ENCODE results near the gene DNAJB14. TPM values are rescaled to one million over a fixed set of nuclear protein-coding genes. Genes with fewer than 3 reads are reported as not detected.

DNAJB14 gene
- total RNA-seq, 6 donors from 2014 or later, result 37.7 to 57.4 (median 47.3) TPM

GRCh38 chr4:99891351-99891750, 55.1 kb downstream of the DNAJB14 start:
- DNase-seq, result no peak
- peaks cover 14 to 45% (median 29%) of the 10 kb centered on the region in 4 donors for H3K4me1 ChIP-seq
- WGBS, 2 donors, result 70 to 72% methylated on average over 2 of the region's 2 CpGs
- H3K27ac ChIP-seq, result no peak overlapping the region
- no peak for ATAC-seq (ENCODE audit: low FRiP score in 2 of 2)
- no peak for TF ChIP-seq POLR2AphosphoS5 (IDR thresholded peaks at IDR 0.05)
- TF ChIP-seq POLR2A (IDR thresholded peaks at IDR 0.05), result no peak
- TF ChIP-seq EP300 (IDR thresholded peaks at IDR 0.05), result no peak
- TF ChIP-seq CTCF (IDR thresholded peaks at IDR 0.05), result no peak
- H3K4me3 ChIP-seq, result no peak overlapping the region
- peaks cover 0 to 25% (median 3%) of the 10 kb centered on the region in 4 donors for H3K36me3 ChIP-seq
- no peaks in the 10 kb centered on the region for H3K27me3 ChIP-seq
- no peaks in the 10 kb centered on the region for H3K9me3 ChIP-seq

- DNase-seq, result no peak
- no peak overlapping the region for H3K27ac ChIP-seq
- no peaks in the 10 kb centered on the region for H3K27me3 ChIP-seq
- no peak overlapping the region for H3K4me3 ChIP-seq
- no peak for ATAC-seq (ENCODE audit: low FRiP score in 2 of 2)
- 67 to 69% methylated on average over 5 of the region's 5 CpGs for WGBS, 2 donors
- H3K9me3 ChIP-seq, result no peaks in the 10 kb centered on the region
- H3K36me3 ChIP-seq, result peaks cover 0 to 58% (median 10%) of the 10 kb centered on the region in 4 donors
- H3K4me1 ChIP-seq, result peaks cover 2 to 27% (median 13%) of the 10 kb centered on the region in 4 donors
- TF ChIP-seq CTCF (IDR thresholded peaks at IDR 0.05) (no peak), POLR2AphosphoS5 (IDR thresholded peaks at IDR 0.05) (no peak), EP300 (IDR thresholded peaks at IDR 0.05) (no peak), POLR2A (IDR thresholded peaks at IDR 0.05) (no peak)
Measured at GRCh38 chr4:99887837-99888236, 58.6 kb downstream of the DNAJB14 start.

- WGBS, 2 donors, result 85 to 98% methylated on average over 4 of the region's 4 CpGs
- H3K4me1 ChIP-seq, result peaks cover 0 to 11% (median 3%) of the 10 kb centered on the region in 4 donors
- no peak for TF ChIP-seq POLR2A (IDR thresholded peaks at IDR 0.05)
- no peak for DNase-seq
- H3K36me3 ChIP-seq, result peaks cover 7 to 69% (median 19%) of the 10 kb centered on the region in 4 donors
- no peaks in the 10 kb centered on the region for H3K9me3 ChIP-seq
- no peaks in the 10 kb centered on the region for H3K27me3 ChIP-seq
- ATAC-seq (ENCODE audit: low FRiP score in 2 of 2), result no peak
- no peak overlapping the region for H3K4me3 ChIP-seq
- H3K27ac ChIP-seq, result no peak overlapping the region
Measured at GRCh38 chr4:99886146-99886545, 60.3 kb downstream of the DNAJB14 start.

GRCh38 chr4:99885687-99886086, 60.7 kb downstream of the DNAJB14 start:
- H3K9me3 ChIP-seq, result no peaks in the 10 kb centered on the region
- no peak overlapping the region for H3K27ac ChIP-seq
- TF ChIP-seq EP300 (IDR thresholded peaks at IDR 0.05), result no peak
- no peak for TF ChIP-seq POLR2A (IDR thresholded peaks at IDR 0.05)
- no peak for TF ChIP-seq CTCF (IDR thresholded peaks at IDR 0.05)
- TF ChIP-seq POLR2AphosphoS5 (IDR thresholded peaks at IDR 0.05), result no peak
- H3K27me3 ChIP-seq, result no peaks in the 10 kb centered on the region
- no peak overlapping the region for H3K4me3 ChIP-seq
- peaks cover 0 to 10% (median 1%) of the 10 kb centered on the region in 4 donors for H3K4me1 ChIP-seq
- DNase-seq (no peak), ATAC-seq (ENCODE audit: low FRiP score in 2 of 2) (no peak)
- H3K36me3 ChIP-seq, result peaks cover 12 to 69% (median 22%) of the 10 kb centered on the region in 4 donors

GRCh38 chr4:99885063-99885664, 61.3 kb downstream of the DNAJB14 start:
- no peak for TF ChIP-seq EP300 (IDR thresholded peaks at IDR 0.05)
- peak in 4 of 6 experiments; percentile 10 to 45 (median 34) for TF ChIP-seq CTCF (IDR thresholded peaks at IDR 0.05)
- Histone ChIP-seq H3K4me1 (peaks cover 0 to 10% (median 1%) of the 10 kb centered on the region in 4 donors), H3K4me3 (no peak overlapping the region), H3K27me3 (no peaks in the 10 kb centered on the region), H3K9me3 (no peaks in the 10 kb centered on the region), H3K36me3 (peaks cover 17 to 71% (median 27%) of the 10 kb centered on the region in 4 donors), H3K27ac (no peak overlapping the region)
- DNase-seq (no peak), ATAC-seq (ENCODE audit: low FRiP score in 2 of 2) (no peak)
- WGBS, 2 donors, result 81 to 85% methylated on average over 2 of the region's 2 CpGs

Data from upper lobe of left lung (tissue), 6 donors.